A204.1 (cell line): ENCODE measurements around the gene CLDN11.

Experiments
- FAIRE-seq: peaks from 2 replicates; lab custom pipeline; 2012; peaks lifted over from hg19 to GRCh38; lab: Jason Lieb, UNC

The CLDN11 gene

DNA sequence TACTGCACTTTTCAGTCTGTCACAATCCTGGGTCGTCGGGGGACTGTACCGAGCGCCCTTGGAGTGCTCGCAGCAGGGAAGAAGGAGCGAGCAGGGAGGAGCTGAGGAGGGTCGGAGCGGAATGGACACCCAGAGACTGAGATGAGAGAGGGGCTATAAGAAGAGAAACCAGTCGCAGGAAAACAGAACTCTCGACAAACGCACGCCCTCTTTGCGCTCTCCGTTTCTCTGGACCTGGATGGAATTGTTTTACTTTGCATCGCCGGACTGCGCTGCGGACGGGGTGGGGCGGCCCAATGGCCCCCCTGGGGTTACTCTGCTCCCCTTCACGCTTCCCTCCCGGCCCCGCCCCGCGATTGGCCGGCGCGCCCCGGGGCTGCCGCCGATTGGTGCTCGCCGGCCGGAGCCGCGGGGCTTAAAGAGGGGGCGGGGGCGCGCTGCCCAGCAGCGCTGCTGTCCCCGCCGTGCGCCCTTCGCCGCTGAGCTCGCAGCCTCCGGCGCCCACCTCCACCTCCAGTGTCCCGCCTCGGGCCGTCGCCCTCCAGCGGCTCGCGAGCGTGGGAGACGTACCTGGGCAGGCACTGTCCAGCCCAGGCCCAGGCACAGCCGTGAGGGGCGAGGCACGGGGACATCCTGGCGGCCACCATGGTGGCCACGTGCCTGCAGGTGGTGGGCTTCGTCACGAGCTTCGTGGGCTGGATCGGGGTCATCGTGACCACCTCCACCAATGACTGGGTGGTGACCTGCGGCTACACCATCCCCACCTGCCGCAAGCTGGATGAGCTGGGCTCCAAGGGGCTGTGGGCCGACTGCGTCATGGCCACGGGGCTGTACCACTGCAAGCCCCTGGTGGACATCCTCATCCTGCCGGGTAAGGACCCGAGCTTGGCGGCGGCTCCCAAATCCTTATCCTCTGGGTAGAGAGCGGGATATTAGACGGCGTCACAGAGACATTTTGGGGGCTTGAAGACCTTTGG lies at the start of gene CLDN11:
Gene CLDN11, plus strand, starts transcription at position 447 of the 977 bp plus-strand sequence. Its CDS starts 199 bp downstream, at position 646.
- FAIRE-seq: no peak

DNA sequence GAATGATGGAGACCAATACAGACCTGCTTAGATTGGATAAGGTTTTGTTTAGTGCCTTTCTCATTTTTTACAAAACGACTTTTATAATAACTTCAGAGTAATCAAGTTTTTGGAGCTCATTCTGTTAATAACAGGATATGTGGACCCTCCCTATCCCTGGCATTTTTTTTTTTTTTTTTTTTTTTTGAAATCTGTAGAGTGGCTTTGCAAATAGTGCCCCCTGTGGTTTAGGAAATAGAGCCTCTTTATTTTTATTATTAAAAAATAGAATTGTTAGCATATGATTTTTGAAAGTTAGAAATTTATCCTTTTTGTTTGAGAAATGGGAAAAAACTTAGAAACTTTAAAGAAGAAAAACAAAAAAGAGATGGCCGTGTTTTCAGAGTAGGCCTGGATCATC lies 49.7 kb upstream of the CLDN11 start:
- no peak for FAIRE-seq

DNA sequence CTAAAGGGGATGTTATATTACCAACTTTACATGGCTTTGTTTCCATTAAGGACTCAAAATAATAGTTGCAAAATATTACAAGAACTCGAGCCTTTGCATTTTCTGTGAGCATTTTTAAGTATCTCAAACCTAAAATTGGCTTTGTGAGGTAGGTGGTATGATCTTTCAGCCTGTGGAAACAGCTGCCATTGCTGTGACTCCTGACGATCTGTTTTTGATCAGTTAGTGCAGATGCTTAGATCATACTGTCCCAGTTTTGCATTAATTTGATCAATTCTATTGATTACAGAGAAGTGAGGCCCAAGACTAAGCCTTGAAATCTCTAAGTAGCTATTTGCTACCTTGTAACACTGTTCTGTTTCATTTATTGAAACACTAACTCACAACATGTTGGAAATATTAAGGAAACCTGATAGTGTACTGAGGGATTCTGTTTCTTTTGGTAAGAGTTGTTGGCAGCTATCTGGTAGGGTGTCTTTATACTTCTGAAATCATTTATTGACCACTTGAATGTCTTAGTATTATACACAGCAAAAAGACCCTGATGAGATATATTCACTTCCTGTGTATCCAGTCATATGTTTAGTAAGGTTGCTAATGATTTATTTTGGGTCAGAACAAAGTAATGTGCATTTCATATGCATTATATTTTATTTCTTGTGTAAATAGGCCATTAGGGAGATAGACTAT lies 46.3 kb upstream of the CLDN11 start:
- FAIRE-seq: no peak

DNA sequence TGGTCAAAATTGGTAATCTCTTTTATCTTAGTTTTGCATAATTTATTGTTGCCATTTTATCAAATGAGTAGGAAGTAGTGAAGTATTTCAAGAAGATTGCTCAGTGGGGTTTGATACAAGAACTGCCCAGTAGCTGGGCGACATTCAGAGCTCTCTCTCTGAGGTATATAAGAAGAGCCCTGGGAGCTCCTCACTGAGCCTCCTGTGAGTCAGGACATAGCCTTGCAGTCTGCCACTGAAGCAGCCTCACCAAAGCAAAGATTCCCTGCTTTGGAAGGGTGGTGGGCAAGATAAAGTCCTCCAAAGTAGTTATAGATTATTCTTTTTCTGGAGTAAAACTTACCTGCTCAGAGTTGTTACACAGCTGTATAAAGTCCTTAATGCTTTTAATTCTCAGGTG lies 35.1 kb upstream of the CLDN11 start:
- no peak for FAIRE-seq

DNA sequence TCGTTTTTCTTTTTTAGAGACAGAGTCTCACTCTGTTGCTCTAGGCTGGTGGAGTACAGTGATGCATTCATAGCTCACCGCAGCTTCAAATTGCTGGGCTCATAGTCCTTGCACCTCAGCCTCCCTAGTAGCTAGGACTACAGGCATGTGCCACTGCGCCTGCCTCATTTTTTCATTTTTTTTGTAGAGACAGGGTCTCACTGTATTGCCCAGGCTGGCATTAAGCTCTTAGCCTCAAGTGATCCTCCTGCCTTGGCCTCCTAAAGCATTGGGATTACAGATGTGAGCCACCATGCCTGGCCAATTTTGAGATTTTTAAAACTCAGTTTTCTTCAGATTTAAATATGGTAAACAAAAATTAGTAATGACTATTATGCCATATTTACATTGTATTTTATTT lies 32.2 kb upstream of the CLDN11 start:
- no peak for FAIRE-seq

DNA sequence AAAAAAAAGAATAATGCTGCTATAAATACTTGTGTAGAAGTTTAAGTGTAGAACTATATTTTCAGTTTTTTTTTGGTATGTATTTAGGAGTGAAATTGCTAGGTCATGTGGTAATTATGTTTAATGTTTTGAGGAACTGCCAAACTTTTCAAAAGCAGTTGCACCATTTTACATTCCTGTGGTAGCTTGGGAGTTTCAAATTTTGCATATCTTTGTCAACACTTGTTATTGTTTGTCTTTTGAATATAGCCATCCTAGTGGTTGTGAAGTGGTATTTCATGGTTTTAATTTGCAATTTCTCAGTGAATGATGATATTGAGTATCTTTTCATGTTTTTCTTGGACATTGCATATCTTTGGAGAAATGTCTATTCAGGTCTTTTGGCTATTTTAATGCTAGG lies 30.7 kb upstream of the CLDN11 start:
- FAIRE-seq: no peak

DNA sequence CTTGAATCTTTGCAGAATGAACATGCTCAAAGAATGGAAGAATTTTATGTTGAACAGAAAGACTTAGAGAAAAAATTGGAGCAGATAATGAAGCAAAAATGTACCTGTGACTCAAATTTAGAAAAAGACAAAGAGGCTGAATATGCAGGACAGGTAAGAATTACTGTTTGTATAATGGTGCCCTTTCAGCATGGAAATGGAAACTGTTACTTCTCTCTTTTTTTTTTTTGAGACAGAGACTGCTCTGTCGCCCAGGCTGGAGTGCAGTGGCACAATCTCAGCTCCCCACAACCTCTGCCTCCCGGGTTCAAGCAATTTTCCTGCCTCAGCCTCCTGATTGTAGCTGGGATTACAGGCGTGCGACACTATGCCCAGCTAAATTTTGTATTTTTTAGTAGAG lies 27.6 kb upstream of the CLDN11 start:
- no peak for FAIRE-seq

DNA sequence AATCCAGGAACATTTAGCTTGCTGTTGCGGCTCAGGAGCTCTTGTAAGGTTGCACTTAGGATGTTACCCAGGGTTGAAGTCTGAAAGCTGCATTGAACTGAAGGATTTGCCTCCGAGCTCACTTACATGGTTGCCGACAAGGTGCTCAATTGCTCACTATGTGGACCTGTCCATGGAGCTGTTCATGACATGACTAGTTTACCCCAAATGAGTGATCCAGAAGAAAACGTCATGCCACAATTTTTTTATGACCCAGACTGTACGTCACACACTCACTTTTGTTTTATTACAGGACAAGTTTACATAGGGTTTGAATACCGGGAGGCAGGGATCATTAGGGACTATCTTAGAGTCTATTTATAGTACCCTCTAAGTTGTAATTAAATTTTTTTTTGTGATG lies 21.0 kb upstream of the CLDN11 start:
- no peak for FAIRE-seq

DNA sequence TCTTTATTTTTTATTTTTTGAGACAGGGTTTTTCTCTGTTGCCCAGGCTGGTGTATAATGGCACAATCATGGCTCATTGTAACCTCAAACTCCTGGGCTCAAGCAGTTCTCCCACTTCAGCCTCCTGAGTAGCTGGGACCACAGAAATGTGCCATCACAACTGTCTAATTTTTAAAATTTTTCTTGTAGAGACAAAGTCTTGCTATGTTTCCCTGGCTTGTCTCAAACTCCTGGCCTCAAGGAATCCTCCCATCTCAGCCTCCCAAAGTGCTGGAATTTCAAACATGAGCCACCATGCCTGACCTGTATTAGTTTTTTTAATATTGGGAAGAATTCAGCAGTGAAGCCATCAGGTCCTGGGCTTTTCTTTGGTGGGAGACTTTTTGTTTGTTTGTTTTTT lies 13.6 kb upstream of the CLDN11 start:
- no peak for FAIRE-seq

DNA sequence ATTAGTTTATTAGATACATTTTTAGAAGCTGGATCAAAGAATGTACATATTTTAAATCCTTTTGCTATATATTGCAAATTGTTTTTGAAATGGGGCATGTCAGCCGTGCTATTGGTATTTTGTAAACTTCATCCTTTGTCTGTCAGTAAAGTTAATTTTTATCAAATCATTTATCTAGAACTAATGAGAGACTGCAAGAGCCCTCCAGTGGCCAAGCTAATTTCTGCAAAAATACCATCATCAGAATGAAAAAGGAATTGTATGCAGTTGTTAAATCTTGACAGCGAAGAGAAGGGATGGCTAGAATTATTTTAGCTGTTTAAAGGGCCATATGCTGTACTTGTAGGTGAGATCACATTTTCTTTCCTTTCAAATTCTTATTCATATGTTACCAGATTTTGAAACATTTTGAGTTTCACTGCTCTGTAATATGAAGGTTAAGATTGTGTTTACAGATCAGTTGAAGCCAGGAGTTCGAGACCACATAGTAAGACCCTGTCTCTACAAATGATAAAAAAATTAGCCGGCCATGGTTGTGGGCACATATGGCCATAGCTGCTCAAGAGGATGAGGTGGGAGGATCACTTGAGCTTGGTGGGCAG lies 8.1 kb upstream of the CLDN11 start:
- no peak for FAIRE-seq

DNA sequence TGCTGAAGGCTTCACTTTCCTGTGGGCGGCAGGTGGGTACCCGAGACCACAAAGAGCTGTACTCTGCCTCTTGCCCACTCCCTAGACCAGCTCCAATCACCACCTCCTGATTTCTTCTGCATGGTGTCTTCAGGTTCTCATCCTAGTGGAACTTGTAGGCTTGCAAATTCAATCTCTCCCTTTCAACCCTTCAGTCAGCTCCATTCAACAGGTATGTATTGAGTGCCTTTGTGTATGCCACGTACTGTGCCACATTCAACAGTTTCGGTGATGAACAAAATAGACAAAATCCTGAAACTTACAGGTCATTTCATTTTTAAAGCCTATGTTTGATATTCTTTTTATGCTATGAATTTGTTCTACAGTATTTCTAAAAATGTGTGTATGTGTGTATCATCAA lies 5.4 kb upstream of the CLDN11 start:
- FAIRE-seq: no peak

DNA sequence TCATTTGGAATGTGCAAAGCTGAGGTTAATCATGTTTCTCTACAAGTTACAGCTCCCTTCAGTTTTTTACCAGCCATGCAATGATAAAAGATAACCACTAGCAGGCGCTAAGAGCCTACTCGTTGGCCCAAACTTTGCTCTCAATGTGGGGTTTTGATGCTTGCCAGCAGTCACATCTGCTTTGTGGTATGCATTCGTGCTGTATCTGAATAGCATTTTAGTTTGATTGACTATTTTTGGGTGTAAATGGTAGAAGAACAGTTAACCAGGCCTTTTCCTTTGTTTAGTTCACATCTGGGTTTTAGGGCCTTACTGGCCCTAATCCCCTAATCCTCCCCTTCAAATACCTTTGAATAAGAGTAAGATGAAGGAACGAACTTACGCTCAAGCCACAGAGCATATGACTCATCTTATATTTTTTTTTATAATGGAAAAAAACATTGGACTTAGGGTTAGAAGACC lies 4.4 kb upstream of the CLDN11 start:
- no peak for FAIRE-seq

DNA sequence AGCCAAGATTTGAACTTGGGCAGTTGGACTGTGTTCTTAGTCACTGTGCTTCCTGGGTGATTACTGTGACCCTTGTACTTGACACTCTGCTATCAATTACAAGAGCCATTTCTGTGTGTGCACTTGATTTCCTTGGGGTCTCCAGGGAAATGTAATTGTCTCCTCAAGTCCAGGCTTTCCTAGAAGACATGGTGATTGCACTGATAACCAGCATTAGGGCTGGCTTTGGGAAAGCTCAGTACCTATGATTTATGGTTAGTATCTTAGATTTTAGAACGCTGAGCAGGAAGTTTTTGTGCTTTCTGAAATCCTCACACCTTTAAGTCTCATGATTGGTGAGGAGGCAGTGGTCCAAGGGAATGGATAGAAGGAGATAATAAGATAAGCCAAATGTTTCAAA lies 1.6 kb upstream of the CLDN11 start:
- no peak for FAIRE-seq

DNA sequence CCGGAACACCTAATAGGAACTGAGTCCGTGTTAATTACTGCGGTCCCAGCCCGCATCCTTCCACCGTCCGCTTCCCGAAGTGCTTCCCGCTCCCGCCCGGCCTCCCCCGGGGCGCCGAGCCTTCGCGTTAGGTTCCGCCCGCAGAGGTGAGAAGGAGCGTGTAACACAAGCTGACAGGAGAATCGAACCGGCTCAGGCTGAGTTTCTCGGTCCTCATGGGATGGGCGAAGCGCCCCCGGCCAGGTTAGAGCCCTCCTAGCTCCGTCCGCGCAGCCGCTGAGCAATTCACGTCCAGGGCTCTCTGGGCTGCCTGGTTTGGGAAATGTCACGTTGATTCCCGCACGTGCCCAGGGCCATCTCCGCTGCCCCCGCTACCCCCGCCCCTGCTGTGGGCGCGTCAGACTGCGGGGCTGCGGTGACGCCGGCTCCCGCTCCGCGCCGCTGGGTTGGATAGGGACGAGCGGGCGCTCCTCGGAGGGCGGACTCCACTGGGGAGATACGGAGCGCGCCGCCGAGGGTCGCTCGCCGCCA lies 954 bp downstream of the CLDN11 start:
- FAIRE-seq: no peak

DNA sequence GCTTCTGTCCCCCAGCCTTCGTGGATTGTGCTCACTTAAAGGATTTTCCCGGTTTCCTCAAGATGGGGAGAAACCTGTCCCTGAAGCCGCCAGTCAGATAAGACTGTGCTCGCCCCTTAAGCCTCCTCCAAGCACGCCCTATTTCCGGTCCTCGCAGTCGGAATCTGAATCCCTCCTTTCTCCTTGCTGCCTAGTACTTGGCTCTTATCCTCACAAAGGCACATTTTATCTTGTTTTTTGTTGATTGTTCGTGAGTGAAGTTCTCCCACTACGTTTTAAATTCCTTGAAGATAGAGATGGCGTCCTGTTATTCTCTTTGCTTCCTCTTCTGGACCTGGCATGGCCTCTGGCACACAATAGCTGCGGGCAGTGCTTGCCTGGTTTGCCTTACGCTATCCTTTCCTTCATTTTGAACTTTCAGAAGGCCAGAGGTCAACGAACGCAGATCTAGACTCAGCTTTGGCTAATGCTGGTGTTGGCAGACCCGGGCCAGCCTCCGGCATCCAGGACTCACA lies 1.7 kb downstream of the CLDN11 start:
- no peak for FAIRE-seq

DNA sequence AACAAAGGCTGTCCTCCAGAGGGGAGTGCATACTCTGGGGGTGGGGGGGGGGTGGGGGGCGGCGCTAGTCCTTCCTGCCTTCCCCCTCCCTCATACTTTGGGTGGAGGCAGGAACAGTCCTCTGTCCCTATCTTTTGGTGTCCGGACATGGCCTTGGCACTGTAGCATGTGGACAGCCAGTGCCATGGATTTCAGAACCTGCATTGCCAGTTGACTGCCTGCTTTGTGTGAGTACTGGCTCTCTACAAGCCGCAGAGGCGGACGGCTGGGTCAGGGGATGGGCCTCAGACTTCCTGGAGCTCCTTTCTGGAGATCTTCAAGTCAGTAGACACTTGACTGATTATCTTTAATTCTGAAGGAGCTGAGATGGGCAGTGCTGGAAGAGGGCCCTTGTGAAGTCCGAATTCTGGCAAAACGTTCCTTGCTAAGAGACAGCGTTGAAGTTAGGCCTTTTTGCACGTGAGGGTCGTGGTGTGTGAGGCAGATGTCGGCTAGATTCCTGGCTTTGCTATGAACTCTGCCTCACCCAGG lies 2.5 kb downstream of the CLDN11 start:
- FAIRE-seq: no peak

DNA sequence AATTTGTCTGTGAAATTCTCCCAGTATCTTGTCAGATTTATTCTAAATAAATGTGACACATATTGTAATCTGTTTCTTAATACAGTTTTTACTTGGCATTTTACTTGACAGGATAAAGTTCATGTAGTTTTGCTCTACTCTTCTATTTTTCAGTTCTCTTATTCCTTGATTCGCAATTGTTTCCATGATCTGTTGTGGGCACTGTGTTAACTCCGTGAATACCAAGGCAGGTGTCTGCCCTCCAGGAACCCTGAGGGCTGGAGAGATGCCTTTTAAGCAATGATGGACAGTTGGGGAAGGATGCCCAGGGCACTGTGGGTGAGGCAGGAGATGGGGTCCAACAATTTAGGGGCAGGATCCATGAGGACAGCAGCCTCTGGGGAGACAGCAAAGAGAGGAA lies 3.1 kb downstream of the CLDN11 start:
- FAIRE-seq: no peak

DNA sequence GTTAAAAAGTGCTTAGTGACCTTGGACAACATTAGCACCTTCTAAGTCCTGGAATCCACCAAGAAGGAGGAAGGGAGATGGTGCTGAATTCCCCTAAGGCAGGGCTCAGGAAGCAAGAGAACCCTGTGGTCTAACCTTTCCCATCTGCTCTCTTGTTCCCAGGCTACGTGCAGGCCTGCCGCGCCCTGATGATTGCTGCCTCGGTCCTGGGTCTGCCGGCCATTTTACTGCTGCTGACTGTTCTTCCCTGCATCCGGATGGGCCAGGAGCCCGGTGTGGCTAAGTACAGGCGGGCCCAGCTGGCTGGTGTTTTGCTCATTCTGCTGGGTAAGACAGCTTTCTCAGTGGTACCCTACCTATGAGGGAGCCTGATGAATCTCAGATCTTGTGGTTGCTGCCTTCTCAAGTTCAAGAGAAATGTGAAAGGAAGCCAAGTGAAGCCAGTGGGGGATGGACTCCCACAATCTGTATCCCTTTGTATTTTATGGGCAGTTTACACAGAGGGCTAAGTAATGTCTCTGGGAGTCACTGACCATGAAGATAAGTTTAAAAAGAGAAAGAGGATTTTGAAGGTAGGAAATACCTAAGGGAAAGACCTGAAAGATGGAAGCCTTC lies 4.4 kb downstream of the CLDN11 start:
- FAIRE-seq: no peak

DNA sequence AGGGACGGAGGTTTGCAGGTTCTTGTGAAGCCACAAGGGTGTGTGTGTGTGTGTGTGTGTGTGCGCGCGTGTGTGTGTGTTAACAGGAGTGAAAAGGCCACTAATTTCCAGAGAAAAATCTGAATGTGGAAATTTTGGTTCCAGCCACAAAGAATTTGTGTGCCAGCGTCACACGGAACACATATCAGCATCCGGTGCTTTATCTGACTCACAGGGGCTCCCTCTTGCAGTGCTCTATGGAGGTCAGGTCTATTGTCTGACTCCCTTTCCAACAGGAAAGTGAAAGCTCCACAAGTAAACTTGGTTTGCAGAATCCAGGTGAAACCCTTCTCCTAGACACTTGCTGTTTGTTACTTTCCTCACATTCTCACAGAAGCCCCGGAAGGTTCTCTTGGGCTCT lies 6.2 kb downstream of the CLDN11 start:
- FAIRE-seq: no peak

DNA sequence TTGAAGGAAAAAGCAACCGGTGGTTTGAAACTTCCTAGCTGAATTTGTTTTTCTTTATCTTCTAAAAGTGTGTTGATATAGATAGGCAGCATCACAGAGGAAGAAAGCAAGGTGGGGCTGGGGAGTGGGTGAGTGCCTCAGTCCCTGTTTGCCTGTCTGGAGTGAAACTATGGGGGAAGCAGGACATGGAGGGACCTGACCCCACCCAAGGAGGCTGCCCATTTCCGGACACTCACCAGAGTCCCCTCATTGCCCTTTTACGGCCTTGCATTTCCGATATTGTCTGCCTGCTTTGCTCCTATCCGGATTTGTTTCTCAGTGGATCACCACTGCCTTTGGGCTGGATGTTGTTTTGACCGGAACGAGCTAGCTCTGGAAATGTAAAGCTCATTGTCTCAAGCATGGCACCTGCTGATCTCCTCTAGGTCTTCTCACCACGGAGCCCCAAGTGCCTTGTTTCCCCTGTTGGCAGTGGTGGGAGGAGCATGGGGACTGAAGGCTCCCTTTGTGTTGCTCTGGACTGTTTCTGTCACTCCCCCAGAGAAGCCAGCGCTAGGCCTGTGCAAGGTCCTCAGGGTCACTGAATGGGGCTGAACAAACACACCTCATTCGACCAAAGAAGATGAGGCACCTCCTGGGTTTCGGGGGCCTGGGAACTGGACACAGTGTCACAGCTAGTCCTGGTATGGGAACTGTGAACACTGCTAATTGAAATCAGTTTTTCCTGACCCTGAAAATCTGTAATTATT lies 7.0 kb downstream of the CLDN11 start:
- no peak for FAIRE-seq

DNA sequence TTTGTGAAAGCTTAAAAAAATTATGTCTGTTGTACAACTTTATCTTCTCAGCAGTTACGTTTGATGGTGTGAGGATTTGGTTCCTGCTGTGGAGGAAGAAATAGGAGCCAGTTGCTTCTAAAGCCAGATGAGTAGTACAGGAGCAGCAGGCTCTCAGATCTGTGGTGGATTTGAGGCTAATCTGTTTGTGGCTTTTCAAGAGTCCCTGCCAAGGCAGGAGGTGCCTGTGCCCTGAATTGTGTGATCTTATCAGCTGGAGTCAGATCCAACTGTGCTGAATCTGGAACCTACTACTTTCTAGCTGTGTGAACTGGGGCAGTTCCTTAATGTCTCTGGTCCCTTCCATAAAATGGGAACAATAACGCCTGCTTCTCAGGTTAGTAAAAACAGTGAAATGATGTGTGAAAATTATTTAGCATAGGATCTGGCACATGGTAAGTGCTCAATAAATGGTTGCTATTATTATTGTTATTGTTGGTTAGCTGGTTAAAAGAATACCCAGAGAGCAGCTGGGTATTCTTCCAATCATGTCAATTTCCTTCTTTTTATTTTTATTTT lies 7.7 kb downstream of the CLDN11 start:
- FAIRE-seq: no peak
